GM18858 (cell line): Measurements from ENCODE around the gene ANK3.

Source experiments
- ATAC-seq: cut with Tn5 transposase; IDR thresholded peaks from one replicate; pipeline ENCODE4 v1.9.1; 2021; ENCODE audit not compliant: unreplicated experiment

The ANK3 gene

DNA sequence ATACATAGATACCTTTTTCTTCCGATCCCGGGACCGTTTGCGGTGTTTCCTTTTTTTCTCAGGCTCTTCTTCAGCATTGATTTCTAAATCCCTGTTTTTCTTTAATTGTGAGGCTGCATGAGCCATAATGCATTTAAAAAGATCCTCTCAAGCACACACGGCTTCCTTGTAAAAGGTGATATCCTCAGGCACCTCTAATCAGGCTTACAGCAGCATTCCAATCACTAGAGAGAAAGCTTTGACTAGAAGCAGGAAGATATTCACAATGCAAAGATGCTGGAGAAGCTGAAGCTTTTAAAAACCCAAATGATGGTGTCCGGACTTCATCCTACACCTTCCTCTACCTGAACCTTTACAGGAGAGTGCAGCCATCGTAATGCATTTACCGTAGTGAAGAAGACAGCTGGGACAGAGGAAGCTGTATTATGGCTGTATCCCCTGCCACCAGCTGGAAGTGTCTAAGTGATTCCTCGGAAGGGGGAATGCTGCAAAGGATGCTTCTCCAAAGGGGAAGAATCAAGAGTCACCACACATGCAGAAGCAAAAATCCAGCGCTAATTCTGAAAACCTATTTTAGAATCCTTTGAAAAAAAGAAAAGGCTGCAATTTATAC lies at the start of gene ANK3:
TSS of gene ANK3 (minus strand) at position 463 of the 613 bp plus-strand sequence. CDS start at position 126, 337 bp downstream.
- ATAC-seq, result no peak

DNA sequence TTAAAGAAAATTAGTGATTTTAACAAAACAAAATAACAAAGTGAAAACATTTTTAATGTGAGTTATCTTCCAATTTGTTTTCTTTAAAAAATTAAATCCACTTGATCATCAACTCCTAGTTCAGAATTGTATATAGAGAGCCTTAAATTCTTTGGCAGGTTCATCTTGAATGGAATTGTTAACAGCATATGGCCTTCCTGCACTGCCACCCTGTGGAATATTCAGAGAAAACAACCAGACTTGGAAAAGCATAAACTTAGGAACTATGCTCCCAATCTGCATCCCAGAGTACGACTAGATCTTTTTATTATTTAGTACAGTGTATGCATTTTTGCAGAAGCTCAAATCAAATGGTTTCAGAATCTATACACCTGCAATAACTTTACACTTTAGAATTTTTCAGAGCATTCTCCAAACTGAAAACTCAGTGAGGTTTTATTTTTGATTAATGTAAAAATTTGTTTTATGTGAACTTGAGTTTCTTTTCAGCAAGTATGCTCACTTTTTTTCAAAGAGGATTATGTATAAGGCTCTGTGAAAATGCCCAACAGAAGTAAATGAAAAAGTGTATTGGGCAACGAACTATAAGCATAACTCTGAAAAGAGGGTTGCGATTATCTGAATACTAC lies 44.9 kb upstream of the ANK3 start:
- peak; percentile 61 for ATAC-seq

GRCh38 chr10:60433684-60434083 lies 44.0 kb upstream of the ANK3 start:
- no peak for ATAC-seq

- no peak for ATAC-seq
Measured at GRCh38 chr10:60430836-60431597, 41.3 kb upstream of the ANK3 start.

- ATAC-seq, result no peak
Measured at GRCh38 chr10:60430017-60430416, 40.3 kb upstream of the ANK3 start.

GRCh38 chr10:60429084-60429849 lies 39.6 kb upstream of the ANK3 start:
- no peak for ATAC-seq

DNA sequence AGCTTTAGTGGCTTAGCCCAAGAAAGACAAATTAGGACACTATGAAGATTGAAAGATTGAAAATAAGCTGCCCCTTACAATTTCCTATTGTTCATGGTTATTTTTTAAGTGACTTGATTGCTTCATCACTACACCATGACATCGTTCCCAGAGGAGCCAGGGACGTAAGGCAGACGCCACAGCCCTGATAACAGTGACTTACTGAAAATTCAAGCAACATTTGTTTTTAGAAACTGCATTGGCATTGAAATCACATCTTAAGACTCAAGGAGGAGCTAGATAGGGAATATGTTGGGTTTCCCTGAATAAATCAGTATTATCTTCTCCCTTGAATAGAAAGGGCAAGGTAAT lies 38.7 kb upstream of the ANK3 start:
- ATAC-seq, result no peak

DNA sequence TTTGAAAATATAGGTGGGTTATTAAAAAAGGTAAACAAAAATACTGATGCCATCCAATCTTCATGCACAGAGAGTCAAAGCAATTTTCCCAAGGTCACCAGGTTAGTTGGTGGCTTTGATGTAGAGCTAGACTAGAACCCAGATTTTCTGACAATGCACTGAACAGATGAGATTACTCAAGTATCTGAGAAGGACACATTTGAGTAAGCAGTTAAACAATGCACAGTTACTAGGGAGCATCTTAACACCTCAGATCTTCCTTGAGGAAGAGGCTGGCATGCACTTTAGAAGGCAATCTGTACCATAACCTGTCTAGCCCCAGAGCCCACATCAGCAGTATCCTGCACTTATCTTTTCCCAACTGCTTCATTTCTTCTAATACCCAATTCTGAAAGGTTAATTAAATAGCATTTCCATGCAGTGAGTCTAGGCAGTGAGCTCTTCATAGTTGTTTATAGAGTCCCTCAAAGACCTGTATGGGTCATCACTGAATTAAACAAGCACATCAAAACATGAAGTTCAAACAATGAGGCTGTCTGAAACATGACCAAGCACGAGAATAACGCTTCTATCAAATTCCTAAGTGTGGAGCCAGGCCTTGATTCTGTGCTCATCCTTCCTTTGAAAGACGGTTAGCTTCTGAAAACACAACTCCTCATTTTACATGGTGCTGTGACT lies 38.2 kb upstream of the ANK3 start:
- no peak for ATAC-seq

DNA sequence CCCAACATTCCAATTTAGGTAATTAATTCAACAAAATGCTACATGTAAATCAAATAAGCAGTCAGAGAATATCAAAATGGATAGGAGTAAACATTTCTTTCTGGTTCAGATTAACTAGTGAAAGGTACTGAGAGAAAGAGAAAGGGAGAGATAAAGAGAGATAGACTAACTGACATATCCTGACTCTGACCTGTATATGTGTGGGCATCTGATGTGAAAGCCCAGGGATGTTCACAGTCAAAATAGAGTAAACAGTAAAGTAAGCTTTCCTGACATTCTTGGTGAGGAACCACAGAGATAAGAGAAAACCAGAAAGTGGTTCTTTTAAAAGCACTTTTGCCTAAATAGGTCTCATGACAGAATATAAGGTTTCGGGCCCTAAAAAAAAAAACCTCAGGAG lies 37.5 kb upstream of the ANK3 start:
- no peak for ATAC-seq

DNA sequence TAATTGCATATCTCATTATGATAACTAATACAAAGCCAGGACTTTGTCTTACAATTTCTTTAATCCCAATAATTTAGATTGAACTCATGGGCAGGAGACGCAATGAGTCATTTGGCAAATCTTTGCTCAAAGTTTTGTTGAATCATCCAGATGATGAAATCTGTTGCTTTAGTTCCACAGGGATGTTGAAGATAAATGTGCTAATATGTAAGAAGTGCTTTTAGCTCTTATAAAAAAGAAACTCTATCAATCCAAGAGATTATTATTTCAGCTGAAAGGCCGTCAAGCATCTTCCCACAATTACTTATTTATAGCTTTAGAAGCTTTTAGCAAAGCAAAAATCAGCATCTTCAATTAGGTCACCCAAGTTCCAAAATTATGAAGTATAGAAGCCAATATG lies 36.8 kb upstream of the ANK3 start:
- ATAC-seq, result no peak

- no peak for ATAC-seq
Measured at GRCh38 chr10:60425392-60426110, 35.9 kb upstream of the ANK3 start.

- no peak for ATAC-seq
Measured at GRCh38 chr10:60424971-60425370, 35.3 kb upstream of the ANK3 start.

DNA sequence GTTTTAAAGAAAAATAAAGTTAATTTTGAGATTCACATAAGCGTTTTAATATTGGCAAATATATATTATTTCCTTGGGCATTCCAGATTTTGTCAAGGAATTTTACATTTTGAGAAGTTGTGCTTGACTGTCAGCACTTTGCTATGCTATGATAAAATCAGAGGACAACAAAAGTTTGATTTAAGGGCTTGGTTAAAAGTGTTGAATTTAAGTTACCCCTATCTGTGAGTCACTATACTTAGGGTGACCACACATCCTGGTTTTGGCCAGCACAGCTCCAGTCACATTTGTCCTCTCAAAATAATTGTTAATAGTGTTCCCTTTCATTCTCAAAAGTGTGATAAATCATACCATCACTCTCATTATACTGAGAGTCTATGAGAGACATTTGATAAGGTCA lies 34.2 kb upstream of the ANK3 start:
- no peak for ATAC-seq

DNA sequence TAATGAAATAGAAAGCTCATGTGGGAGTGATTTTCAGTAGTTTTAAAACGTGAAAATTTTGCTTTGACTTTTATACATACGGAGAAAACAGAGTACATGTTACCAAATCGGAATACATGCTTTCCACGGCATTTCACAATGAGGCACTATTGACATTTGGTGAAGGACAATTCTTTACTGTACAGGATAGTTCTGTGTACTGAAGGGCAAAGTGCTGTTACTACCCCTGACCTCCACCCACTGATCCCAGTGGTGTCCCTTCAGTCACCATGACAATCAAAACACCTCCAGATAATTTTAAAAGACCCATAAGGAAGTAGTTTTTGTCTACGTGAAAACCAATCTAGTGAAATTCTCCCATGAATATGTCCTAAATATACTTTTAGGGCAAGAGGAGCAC lies 33.1 kb upstream of the ANK3 start:
- ATAC-seq, result no peak

- no peak for ATAC-seq
Measured at GRCh38 chr10:60420991-60421894, 31.6 kb upstream of the ANK3 start.

- no peak for ATAC-seq
Measured at GRCh38 chr10:60419249-60419648, 29.6 kb upstream of the ANK3 start.

DNA sequence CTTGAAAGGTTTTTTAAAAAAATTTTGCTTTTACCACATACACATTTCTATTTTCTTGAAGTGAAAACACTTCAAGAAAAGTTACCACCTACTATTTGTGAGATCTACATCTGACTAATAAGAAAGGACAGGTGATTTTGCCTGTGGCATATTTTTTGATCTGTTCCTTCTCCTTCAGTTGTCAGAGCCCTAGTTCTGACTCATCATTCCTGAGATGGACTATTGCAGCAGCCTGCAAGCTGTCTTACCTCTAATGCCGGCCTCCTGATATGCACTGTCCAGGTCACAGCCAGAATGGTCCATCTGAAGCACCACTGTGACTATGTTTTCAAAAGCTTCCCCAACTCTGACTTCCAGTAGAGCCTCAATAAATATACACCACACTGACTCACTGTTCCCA lies 28.2 kb upstream of the ANK3 start:
- ATAC-seq, result no peak

DNA sequence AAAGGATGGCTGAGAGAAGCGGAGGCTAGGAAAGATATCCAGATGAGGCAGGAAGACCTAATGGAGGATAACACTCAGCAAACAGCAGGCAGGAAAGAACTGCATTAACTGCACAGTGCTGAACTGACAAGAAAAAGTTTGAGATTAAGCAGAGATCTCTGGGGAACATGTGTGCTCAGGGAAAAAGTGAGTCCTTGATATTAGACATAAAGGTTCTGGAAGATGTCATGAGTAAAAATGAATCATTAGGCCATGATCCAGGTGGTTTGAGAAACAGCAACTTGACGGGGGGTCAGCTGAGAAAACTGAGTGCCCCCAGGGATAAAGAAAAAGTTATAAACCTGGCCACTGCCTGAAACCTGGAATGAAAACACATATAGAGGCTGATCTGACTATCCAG lies 27.3 kb upstream of the ANK3 start:
- no peak for ATAC-seq

- no peak for ATAC-seq
Measured at GRCh38 chr10:60414877-60415585, 25.4 kb upstream of the ANK3 start.
